GM21717 (cell line): ENCODE measurements around the gene HOMER2.
"Not testable (repeated sequence)": the region's sequence is repeated elsewhere in the genome, so short reads cannot be mapped to it uniquely, and the experiment has no call there.

Source experiments
- ATAC-seq: cut with Tn5 transposase; IDR thresholded peaks from one replicate; pipeline ENCODE4 v1.9.1; 2021; ENCODE audit warnings: mild to moderate bottlenecking, moderate library complexity; ENCODE audit not compliant: unreplicated experiment

Gene HOMER2

DNA sequence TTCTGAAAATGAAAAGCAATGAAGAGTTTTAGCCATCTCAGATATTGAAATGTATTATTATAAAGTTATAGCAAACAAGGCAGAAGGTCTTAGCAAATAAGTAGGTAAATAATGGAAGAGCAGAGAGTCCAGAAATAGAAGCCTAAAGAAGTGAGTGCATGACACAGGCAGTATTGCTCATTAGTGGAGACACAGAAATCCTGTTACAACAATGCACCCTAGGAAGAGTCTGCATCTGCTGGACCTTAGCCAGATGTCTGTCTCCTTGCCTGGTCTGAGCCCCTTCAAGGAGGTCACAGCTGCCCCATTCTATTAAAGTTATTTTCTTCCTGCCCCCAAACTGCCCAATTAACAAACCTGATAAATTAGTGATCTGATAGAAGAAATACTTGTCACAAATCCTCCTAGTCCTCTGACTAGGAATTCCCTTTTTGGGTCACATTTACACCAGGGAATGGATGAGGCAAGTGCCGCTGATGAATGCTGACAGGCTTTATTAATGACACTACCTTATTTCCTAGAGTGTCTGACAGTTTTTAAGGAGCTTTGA, 51.9 kb downstream of the HOMER2 start:
- ATAC-seq, result no peak

DNA sequence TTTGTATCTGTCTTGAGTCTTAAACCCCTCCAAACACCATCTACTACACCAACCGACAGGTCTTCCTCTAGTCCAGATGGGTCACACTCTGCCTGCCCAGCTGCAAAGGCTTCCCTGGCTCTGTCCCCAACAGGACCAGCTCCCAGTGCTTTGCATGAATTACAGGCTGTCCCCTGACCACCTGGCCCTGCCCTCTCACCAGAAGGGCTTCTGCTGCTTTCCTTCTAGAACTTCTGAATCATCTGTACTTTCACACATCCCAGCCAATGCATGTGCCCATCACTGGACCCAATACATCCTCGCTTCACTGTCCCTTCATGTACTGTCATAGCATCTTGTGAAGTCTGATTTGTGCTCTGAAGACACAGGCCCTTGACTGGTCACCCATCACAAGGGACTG, 53.6 kb downstream of the HOMER2 start:
- no peak for ATAC-seq

DNA sequence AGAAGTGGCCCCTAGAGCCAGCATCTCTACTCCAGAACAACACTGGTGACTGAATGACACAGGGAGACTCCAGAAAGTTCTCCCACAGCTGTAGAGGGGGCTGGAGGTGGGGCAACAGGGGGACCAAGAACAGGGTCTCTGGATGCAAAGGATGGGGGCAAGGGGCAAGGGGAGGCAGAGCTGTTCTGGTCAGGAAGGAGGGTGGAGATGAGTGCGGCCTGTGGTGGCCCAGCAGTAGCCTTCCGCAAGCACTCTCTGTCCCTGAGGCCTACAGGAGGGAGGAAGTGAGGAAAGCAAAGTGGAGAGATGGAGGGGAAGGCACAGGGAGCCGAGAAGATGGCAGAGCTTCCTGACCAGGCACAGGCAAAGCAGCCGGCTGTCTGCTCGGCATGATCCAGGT, 56.5 kb downstream of the HOMER2 start:
- no peak for ATAC-seq

DNA sequence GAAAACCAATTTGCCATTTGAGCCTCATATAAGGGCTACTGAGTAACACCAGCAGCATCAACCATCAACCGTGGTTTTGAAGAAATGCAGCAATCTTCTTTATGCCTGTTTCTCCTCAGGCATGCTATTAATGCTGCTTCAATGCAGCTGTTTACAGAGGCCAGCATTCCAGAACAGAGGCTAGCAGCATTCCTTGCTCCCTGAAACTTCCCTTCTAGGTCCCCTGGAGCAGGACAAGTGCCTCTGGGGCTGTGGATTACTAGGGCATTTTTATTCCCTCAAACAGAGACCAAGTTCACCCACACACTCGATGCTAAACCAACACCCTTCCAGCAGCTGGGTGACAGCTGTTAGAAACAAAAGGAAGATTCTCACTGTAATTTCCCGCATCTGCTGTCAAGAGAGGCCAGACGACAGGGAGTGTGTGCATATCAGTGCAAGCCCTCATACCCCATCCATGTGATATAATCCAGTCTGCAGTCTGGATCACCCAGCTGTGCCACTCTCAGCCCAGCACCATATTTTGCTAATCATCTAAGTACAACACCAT, 57.5 kb downstream of the HOMER2 start:
- ATAC-seq, result no peak

DNA sequence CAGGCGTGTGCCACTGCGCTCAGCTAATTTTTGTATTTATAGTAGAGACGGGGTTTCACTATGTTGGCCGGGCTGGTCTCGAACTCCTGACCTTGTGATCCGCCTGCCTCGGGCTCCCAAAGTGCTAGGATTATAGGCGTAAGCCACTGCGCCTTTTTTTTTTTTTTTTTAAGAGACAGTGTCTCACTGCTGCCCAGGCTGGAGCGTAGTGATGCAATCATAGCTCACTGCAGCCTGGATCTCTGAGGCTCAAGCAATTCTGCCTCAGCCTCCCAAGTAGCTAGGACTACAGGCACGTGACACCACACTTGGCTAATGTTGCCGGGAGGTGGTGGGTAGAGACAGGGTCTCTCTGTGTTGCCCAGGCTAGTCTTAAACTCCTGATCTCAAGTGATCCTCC, 59.0 kb downstream of the HOMER2 start:
- not testable (repeated sequence) for ATAC-seq

DNA sequence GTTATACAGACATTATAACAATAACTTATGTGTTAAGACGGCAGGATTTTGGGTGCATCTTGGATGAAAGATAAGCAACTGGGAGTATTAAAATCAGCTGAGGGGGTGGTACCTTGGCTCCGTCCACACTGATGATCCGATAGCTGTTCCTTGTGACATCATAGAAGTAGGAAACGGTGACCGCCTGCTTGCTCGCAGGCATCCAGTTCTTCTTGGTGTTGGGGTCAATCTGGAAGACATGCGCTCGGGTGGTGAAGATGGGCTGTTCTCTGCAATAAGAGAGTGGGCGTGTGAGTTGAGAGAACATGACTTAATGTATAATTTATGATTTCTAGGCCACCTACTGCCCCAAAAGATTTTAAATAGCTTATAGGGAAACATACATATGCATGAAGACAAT, 59.9 kb downstream of the HOMER2 start:
- no peak for ATAC-seq

DNA sequence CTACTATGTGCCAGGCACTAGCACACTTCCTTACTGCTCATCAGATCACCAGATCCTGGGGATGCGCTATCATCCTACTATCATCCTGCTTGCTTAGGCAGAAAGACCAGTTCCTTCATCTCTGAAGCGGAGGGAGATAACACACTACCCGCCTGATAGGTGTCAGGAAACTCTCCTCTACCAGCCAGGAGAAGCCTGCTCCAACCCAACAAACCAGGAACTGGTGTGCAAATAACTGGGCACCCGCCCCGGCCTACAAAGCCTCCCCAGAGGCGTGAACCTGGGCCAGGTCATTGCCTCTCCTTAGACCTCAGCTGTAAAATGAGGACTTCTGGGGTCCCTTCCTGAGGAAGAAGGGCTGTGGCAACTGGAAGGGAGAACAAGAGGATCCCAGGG, 61.5 kb downstream of the HOMER2 start:
- no peak for ATAC-seq

DNA sequence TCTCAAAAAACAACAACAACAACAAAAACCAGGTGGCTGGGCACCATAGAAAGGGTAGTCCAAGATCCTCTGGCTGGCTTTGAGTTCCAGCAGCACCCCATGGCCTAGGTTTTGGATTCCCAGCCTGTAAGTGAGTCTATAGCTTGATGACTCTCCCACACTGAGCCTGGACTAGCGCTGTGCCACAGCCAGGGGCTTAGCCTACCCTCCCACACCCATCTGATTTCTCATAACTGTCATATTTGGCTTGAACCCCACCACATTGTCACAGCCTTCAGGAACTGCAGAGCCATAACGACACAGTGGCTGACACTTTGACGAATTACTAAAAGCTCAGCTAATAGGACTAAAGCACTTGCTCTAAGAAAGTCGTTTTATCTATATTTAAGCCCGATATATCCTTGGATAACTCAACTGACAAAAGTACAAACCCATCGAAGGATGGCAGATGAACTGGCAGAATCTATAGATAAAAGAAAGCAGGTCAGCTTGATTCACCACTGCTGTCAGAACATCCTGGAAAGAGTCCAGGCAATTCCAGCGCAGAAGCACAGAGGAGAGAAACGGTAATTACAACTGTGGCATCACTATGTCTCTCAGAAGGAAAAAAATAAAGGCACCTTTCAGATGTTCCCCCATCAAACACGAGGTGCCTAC, 62.1 kb downstream of the HOMER2 start:
- no peak for ATAC-seq

DNA sequence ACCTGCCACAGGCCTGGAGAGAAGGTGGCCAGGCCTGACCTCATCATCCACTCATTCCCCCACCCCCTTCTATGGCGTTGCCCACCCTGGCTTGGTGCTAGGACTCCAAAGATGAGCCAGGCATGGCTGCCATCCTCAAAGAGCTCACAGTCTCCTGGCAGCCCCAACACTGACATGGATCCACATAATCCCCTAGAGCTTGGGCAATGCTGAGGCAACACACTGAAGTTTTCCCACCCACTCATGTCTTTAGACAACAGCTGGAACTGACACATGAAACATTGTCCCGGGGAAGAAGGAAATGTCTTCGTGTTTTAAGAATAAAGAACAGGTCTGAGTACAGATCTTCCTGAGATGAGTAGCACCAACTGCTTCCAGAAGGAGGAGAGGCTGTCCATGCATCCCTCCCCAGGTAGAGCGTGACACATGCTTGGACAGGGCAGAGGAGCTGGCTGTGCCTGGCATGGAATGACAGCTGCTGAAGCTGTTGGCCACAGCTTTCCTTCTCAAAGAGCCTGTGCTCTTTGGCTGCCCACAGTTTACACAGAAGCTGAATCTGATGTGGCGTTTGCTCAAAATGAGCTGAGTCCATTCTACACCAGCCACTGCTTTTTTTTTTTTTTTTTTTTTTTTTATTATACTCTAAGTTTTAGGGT, 70.1 kb downstream of the HOMER2 start:
- ATAC-seq, result no peak

DNA sequence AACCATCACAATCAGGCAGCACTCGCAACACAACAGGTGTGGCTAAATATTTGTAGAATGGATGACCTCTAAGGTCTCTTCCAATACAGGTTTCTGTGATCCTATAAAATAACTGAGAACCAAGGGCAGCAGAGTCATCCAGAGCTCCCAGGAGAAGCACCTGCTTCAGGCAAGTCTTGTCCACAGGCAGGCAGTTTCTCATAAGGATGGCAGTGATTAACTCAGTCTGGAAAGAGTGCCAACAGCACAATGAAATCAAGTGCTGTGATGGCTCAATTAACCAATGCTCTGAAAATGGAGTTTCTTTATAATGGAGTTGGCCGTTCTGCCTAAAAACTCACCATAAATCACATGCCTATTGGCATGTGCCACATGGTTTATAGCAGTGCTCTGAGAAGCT, 70.8 kb downstream of the HOMER2 start:
- no peak for ATAC-seq

DNA sequence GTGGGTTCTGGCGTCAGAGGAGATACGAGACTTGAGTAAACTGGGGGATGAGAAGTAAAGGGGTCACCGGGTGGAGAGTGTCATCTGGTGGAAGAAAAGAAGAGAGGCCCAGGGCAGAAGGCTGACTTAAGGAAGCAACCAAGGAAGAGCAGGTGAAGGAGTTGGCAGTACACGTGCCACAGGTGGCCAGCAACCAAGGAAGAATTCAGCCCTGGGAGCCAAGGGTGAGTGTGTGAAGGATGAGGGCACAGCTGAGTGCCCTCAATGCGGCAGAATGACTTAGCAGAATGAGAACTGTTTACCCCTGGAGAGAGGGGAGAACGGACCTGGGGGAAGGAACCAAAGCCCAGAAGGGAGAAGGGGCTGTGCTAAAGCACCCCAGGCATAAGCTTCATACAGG, 71.8 kb downstream of the HOMER2 start:
- ATAC-seq, result no peak

DNA sequence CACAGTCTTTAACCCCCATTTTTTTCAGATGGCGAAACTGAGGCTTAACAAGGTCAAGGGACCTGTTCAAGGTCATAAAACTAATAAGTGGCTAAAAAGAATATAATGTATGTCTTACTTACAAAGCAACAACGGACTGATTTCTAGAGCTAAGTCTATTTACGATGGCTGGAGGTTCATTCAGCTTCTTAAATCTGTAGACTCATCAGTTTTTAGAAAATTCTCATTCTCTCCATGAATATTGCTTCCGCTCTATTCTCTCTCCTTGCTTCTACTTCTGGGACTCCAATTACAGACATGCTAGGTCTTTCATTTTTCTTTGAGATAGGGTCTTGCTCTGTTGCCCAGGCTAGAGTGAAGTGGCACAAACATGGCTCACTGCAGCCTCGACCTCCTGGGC, 74.2 kb downstream of the HOMER2 start:
- ATAC-seq, result no peak

DNA sequence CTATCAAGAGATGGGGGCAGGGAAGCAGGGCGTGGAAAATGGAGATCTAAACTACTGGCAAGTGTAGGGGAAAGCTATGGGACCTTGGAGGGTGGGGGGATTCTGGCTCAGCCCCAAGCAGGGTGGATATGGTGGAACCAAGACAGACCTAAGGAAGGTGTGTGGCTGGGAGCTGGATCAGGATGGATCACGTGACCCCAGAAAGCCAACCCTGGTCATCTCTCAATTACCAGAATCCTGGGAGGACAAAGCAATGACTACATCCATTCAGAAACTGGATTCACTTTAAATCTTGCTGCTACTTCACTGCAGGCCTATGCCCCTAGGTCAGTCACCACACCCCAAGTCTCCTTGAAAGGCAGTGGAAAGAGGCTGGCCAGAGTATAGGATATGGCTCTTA, 74.7 kb downstream of the HOMER2 start:
- ATAC-seq, result no peak

DNA sequence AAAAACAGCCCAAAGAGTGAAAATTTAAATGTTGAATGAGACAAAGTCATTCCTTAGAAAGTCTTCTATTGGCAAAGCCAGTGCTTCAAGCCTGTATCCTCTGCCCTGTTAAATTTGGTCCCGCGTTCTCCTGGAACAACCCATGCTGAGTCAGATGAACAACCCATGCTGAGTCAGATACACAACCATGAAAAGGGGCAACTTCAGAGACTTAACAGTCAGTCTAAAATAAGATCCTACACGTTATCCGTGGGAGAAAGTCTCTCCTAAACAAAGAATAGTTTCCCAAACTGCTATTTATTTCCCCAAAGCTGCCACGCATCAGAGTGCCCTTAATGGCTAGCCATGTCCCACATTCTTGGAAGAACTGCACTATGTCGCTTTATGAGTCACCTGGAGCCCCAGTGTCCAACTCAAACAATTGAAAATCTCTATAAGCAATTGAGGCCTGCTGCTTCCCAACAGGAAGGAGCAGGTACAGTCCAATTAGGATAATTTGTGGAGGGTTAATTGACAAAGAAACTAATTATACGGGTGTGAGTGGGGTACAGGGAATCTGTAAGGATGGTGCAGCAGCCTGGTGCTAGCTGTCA, 77.0 kb downstream of the HOMER2 start:
- ATAC-seq, result no peak

DNA sequence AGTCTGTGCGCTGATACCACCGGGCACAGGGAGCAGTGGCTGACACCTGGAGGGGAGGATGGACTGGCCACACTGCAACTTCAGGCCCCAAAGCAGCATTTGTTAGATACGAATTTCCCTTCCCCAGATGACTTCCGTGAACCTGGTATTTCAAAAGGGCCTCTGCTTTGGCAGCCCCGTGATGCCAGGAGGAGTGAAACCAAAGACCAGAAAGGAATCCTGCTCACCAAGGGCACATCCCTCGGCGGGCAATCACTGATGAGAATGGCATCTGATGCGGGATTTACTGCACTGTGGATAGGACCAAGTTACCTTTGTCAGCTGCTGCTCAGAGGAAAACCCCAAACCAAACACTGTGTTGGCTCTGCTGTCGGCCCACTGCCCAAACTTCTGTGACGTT, 77.6 kb downstream of the HOMER2 start:
- no peak for ATAC-seq

DNA sequence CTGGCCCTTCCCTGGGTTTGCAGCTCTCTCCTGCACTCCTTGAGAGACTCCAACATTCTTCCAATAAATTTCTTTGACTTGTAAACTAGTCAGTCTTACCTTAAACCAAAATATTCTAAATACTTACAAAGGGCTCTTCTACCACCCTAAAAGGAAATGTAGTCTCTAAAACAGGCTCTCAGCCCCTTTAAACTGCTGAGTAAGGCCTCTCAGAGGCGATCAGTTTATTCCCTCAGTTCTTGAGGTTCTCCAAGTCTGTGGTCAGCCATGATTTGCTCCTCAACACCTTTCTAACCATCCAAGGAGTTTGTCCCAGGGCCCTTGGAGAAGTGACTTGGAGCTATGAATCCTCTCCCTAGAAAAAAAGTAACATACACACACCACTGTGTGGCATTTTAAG, 78.3 kb downstream of the HOMER2 start:
- ATAC-seq, result no peak

DNA sequence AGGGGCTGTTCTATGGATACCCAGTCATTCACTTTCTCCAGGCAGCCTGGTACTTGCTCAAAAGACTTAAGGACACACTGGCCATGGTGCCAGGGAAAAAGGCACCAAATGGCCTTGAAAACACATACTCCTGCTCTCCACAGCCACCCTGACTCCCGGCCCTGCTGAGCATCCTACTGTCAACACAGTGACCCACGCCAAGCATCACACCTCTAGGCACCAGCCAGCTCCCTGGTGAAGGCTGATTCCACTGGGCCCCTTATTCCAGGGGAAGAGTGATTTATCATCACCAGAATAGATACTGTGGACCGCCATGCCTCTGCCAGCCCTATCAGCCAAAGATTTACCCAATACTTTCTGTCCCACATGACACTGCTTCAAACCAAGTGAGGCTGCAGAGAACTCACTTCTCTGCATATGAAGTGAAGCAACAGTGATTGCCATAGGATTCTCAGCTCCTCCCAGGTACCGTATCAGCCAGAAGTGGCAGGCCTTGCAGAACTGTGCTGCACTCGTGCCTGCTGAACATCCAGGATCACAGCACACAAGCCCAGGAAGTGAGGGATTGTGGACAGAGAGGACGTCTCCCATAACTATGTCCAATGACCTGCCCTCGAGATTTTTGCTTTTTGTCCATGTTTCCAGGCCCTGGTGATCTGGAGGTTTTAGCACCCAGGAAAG, 79.4 kb downstream of the HOMER2 start:
- ATAC-seq, result no peak

DNA sequence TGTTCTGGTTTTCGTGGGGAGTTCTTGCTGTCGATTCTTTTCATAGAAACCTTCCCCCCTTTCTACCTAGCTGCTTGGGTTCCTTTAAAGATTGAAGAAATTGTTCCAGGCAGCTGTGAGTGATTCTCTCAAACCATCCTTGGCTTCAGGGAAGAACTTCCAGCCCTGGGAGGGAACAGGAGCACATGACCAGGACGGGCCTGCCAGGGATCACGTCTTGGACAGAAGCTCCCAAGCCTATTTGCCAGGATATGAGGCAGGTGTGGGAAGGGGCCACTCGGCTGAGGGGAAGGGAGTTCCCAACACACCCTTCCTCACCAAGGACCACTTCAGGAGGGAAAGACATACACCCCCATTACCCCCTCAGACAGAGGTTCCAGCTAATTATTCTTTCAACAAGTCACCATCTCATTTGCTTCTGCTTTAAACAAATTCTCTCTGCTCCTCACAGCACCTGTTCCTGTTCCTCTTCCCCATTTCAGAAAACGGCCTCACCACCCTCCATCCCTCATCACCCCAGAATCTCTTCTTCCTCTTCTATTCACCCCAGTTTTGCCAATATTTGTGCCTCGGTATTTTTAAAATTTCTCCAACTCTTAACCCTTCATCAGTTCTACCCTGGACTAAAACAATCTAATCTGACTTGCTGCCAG, 80.6 kb downstream of the HOMER2 start:
- no peak for ATAC-seq

DNA sequence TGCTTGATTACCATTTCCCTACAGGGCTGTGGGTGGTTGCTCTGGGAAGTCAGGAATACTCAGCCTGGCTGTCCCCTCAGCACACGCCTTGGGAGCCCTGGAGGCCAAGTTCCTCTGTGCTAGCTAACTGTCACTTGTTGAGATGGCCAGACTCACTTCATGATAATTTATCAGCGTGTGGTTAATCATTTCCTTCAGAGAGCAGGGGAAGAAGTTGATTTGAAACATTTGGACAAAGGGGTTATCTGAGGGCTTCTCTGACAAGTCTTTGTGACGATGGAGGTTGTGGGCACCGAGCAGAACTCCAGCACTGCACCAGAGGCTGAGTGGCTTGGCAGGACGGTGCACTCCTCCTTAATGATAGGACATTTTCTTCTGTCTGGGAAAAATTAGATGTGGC, 81.2 kb downstream of the HOMER2 start:
- ATAC-seq, result no peak

DNA sequence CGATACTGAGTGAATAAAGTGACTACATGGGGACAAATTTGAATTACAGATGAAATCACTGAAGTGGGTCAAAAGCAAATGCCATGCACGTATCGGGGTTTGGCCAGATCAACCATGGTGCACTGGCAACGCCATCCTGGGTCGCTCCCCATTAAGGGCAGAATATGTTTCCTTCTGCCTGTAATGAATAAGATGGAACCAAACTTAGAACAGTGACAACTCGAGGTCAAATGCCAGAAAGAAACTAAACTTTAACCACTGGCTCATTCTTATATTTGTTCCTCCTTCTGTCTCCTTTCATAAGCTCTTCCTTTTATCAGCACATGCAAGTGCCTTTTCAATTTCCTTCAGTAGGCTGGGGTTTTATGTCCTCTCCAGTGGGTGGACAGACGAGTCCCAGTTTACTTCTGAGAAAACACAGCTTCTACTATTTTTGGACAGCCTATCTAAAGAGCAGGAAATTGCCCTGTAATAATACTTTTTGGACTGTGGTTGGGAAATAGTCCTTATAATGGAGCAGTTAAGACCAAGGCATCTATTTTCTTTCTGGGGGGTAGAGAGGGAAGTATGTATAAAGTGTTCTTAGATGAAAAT, 81.7 kb downstream of the HOMER2 start:
- no peak for ATAC-seq

DNA sequence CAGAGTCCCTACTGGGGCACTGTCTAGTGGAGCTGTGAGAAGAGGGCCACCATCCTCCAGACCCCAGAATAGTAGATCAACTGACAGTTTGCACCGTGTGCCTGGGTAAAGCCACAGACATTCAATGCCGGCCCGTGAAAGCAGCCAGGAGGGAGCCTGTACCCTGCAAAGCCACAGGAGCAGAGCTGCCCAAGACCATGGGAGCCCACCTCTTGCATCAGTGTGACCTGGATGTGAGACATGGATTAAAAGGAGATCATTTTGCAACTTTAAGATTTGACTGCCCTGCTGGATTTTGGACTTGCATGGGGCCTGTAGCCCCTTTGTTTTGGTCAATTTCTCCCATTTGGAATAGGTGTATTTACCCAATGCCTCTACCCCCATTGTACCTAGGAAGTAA, 86.5 kb downstream of the HOMER2 start:
- ATAC-seq, result not testable (repeated sequence)
